OCI-LY7 (cell line): Measurements from ENCODE around the gene GALNT10. TPM values are rescaled to one million over a fixed set of nuclear protein-coding genes. Genes with fewer than 3 reads are reported as not detected.

Experiments used
- BruUV-seq: library from RNA; stranded (reverse); fragments of 400-500 nt; replicated peaks from 2 replicates; lab custom pipeline; 2021; lab: Mats Ljungman, UMichigan
- CTCF ChIA-PET: fragments of 300-600 bp; sonication (Branson Sonifier 250); formaldehyde crosslinking; loops from one replicate; lab custom pipeline; 2022; ENCODE audit warnings: antibody characterized with exemption; ENCODE audit not compliant: unreplicated experiment; lab: Charles Lee
- POLR2A ChIA-PET: fragments of 300-600 bp; sonication (Branson Sonifier 250); formaldehyde crosslinking; loops from one replicate; lab custom pipeline; 2022; ENCODE audit warnings: antibody characterized with exemption; lab: Charles Lee
- DNase-seq: peaks from one replicate; pipeline ENCODE4 v3.0.0-alpha.2; 2015; ENCODE audit warnings: low spot score
- H2AFZ ChIP-seq: fragments of 200-600 bp; sonication (generic), shearing (Covaris generic); 2 replicates; pipeline ENCODE4 v1.6.1; 2014; ENCODE audit warnings: mild to moderate bottlenecking, antibody characterized with exemption, low read length, moderate library complexity
- H3K27ac ChIP-seq: fragments of 200-600 bp; sonication (generic); 2 replicates; pipeline ENCODE4 v1.5.1; 2014; ENCODE audit warnings: mixed run types, low read depth, mild to moderate bottlenecking, moderate library complexity, low read length, inconsistent platforms; ENCODE audit not compliant: poor library complexity, severe bottlenecking
- H3K36me3 ChIP-seq: fragments of 200-600 bp; sonication (generic); 2 replicates; pipeline ENCODE4 v1.6.1; 2014; ENCODE audit warnings: mild to moderate bottlenecking, antibody characterized with exemption, low read length, moderate library complexity, mixed read lengths; ENCODE audit not compliant: insufficient read depth
- H3K4me1 ChIP-seq: fragments of 200-600 bp; sonication (generic); 2 replicates; pipeline ENCODE4 v1.5.1; 2014; ENCODE audit warnings: mild to moderate bottlenecking, low read length; ENCODE audit not compliant: insufficient read depth, poor library complexity, severe bottlenecking
- H3K4me2 ChIP-seq: fragments of 200-600 bp; sonication (generic); 2 replicates; pipeline ENCODE4 v1.6.1; 2014; ENCODE audit warnings: mild to moderate bottlenecking, low read length
- H3K4me3 ChIP-seq: fragments of 200-600 bp; sonication (generic); 2 replicates; pipeline ENCODE4 v1.5.1; 2014; ENCODE audit warnings: mild to moderate bottlenecking, low read depth, low read length; ENCODE audit not compliant: poor library complexity, severe bottlenecking
- H3K79me2 ChIP-seq: fragments of 200-600 bp; sonication (generic); 2 replicates; pipeline ENCODE4 v1.6.1; 2016; ENCODE audit warnings: low read depth, mild to moderate bottlenecking, low read length, moderate library complexity, mixed read lengths; ENCODE audit not compliant: insufficient read depth
- H3K9me2 ChIP-seq: fragments of 200-600 bp; sonication (generic); 2 replicates; pipeline ENCODE4 v1.6.1; 2016; ENCODE audit warnings: mild to moderate bottlenecking, low read length, mixed read lengths; ENCODE audit not compliant: insufficient read depth
- H3K9me3 ChIP-seq: fragments of 200-600 bp; sonication (generic); 2 replicates; pipeline ENCODE4 v1.6.1; 2014; ENCODE audit warnings: mild to moderate bottlenecking, mixed run types, low read length, mixed read lengths
- H4K20me1 ChIP-seq: fragments of 200-600 bp; sonication (generic); 2 replicates; pipeline ENCODE4 v1.6.1; 2014; ENCODE audit warnings: mild to moderate bottlenecking, antibody characterized with exemption, low read length, moderate library complexity, mixed read lengths; ENCODE audit not compliant: insufficient read depth
- CTCF ChIP-seq: fragments of 200-600 bp; sonication (generic); conservative IDR thresholded peaks from 2 replicates; pipeline ENCODE4 v1.5.1; 2014; ENCODE audit warnings: mild to moderate bottlenecking, antibody characterized with exemption, low read length, moderate library complexity, mixed read lengths
- EZH2phosphoT487 ChIP-seq: fragments of 200-600 bp; sonication (generic); IDR thresholded peaks from 2 replicates; pipeline ENCODE4 v1.6.1; 2018; ENCODE audit warnings: low read depth, borderline replicate concordance, mild to moderate bottlenecking, mixed run types, antibody characterized with exemption, low read length, moderate library complexity, mixed read lengths
- intact Hi-C: fragments of 100-400 bp; cut with micrococcal nuclease; formaldehyde crosslinking; loops from one replicate; pipeline ENCODE4 v1.10.0; 2022; ENCODE audit not compliant: unreplicated experiment
- total RNA-seq, 2 experiments: library from RNA; depleted of rRNA in 1 of 2; stranded (reverse); fragments of >200 nt in 1 of 2; shearing (Covaris generic) in 1 of 2; gene quantifications; 2 replicates each; pipeline ENCODE4 v1.2.3, GENCODE V29; 2014 to 2022

Gene GALNT10
- total RNA-seq, 2 experiments from 2014 or later: 7.3 to 20.6 TPM

- Histone ChIP-seq H3K9me2 (no peaks in the 10 kb centered on the region), H2AFZ (no peak overlapping the region), H3K36me3 (no peaks in the 10 kb centered on the region), H3K4me2 (no peak overlapping the region), H3K4me3 (no peak overlapping the region), H3K79me2 (no peaks in the 10 kb centered on the region), H3K4me1 (peaks cover 5% of the 10 kb centered on the region), H4K20me1 (no peaks in the 10 kb centered on the region), H3K27ac (no peak overlapping the region), H3K9me3 (peaks cover 17% of the 10 kb centered on the region)
- TF ChIP-seq CTCF (no peak), EZH2phosphoT487 (no peak)
- intact Hi-C loops: no loop called here
- ChIA-PET POLR2A (interaction anchor here (0.6 to 1.2 kb wide), 2 partner anchors 9 to 10 kb away, joined by 3 to 4 read pairs; no protein-coding TSS in a partner anchor), CTCF (interaction anchor here (1.2 kb wide), 1 partner anchor 10 kb away, joined by 4 read pairs; no protein-coding TSS in a partner anchor)
- no peak for DNase-seq
- BruUV-seq: no TSS peak
These were observed 40.0 kb downstream of the GALNT10 start for GRCh38 chr5:154230526-154230925.

GRCh38 chr5:154234551-154234950 is 44.0 kb downstream of the GALNT10 start:
- DNase-seq: no peak
- no peak for TF ChIP-seq CTCF
- no peak for TF ChIP-seq EZH2phosphoT487
- intact Hi-C loops: no loop called here
- Histone ChIP-seq H2AFZ (no peak overlapping the region), H3K4me1 (peaks cover 14% of the 10 kb centered on the region), H3K36me3 (no peaks in the 10 kb centered on the region), H3K4me3 (no peak overlapping the region), H4K20me1 (no peaks in the 10 kb centered on the region; the same call in 1 of the 2 replicates), H3K4me2 (no peak overlapping the region), H3K79me2 (no peaks in the 10 kb centered on the region), H3K9me2 (no peaks in the 10 kb centered on the region), H3K27ac (no peak overlapping the region), H3K9me3 (no peaks in the 10 kb centered on the region)
- POLR2A ChIA-PET: no interaction called here
- no TSS peak for BruUV-seq
- CTCF ChIA-PET: no interaction called here

- H3K9me3 ChIP-seq: no peaks in the 10 kb centered on the region
- intact Hi-C loops: no loop called here
- DNase-seq: no peak
- ChIA-PET POLR2A (no interaction called here), CTCF (no interaction called here)
- no peaks in the 10 kb centered on the region for H3K79me2 ChIP-seq
- H3K4me2 ChIP-seq: no peak overlapping the region
- no peaks in the 10 kb centered on the region; the same call in 1 of the 2 replicates for H4K20me1 ChIP-seq
- no peak overlapping the region for H2AFZ ChIP-seq
- no peaks in the 10 kb centered on the region for H3K9me2 ChIP-seq
- no peak overlapping the region for H3K4me3 ChIP-seq
- H3K36me3 ChIP-seq: no peaks in the 10 kb centered on the region
- no peak for TF ChIP-seq CTCF
- TF ChIP-seq EZH2phosphoT487: no peak
- peaks cover 16% of the 10 kb centered on the region for H3K4me1 ChIP-seq
- no TSS peak for BruUV-seq
- H3K27ac ChIP-seq: no peak overlapping the region
These were observed 45.5 kb downstream of the GALNT10 start for GRCh38 chr5:154236011-154236410.
